AG09319 (cell line): ENCODE results near the gene ABCC1.

Experiments
- DNase-seq: peaks from one replicate; pipeline ENCODE4 v3.0.0-alpha.2; 2010; ENCODE audit warnings: low read depth; ENCODE audit errors: extremely low read depth
- TF ChIP-seq, protein P1 (sequence below): IDR thresholded peaks from 2 replicates; pipeline ENCODE4 v1.5.1; 2011; ENCODE audit warnings: low read depth, mild to moderate bottlenecking, inconsistent platforms, low read length, moderate library complexity

Gene ABCC1

GRCh38 chr16:16042076-16042475 is 92.7 kb downstream of the ABCC1 start:
- TF ChIP-seq, protein P1, sequence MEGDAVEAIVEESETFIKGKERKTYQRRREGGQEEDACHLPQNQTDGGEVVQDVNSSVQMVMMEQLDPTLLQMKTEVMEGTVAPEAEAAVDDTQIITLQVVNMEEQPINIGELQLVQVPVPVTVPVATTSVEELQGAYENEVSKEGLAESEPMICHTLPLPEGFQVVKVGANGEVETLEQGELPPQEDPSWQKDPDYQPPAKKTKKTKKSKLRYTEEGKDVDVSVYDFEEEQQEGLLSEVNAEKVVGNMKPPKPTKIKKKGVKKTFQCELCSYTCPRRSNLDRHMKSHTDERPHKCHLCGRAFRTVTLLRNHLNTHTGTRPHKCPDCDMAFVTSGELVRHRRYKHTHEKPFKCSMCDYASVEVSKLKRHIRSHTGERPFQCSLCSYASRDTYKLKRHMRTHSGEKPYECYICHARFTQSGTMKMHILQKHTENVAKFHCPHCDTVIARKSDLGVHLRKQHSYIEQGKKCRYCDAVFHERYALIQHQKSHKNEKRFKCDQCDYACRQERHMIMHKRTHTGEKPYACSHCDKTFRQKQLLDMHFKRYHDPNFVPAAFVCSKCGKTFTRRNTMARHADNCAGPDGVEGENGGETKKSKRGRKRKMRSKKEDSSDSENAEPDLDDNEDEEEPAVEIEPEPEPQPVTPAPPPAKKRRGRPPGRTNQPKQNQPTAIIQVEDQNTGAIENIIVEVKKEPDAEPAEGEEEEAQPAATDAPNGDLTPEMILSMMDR = no peak
- DNase-seq = peak; percentile 80

DNA sequence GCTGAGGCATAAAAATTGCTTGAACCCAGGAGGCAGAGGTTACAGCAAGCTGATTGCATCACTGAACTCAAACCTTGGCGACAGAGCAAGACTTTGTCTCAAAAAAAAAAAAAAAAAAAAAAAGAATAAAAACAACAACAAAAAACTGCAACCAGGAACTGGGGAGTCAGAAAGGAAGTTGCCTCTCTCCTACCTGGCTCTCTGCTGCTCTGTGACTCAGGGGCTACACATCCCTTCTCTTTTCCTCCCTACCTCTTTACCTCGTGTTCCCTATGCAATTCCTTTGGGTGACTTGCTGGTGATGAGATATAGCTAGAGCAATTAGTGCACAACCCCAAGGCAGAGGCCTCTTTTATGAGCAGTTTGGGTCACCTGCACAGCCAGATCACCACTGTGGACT is 95.9 kb downstream of the ABCC1 start:
- no peak for DNase-seq

GRCh38 chr16:16045879-16046278 is 96.5 kb downstream of the ABCC1 start:
- no peak for DNase-seq
- TF ChIP-seq, protein P1 = no peak

More for the DNA sequence above, 95.9 kb downstream of the ABCC1 start:
- TF ChIP-seq, protein P1 = no peak

GRCh38 chr16:16047761-16048160 is 98.3 kb downstream of the ABCC1 start:
- DNase-seq = no peak
- TF ChIP-seq, protein P1 = no peak

- DNase-seq = no peak
- TF ChIP-seq, protein P1 = no peak
These were observed 99.6 kb downstream of the ABCC1 start for GRCh38 chr16:16048904-16049582.

DNA sequence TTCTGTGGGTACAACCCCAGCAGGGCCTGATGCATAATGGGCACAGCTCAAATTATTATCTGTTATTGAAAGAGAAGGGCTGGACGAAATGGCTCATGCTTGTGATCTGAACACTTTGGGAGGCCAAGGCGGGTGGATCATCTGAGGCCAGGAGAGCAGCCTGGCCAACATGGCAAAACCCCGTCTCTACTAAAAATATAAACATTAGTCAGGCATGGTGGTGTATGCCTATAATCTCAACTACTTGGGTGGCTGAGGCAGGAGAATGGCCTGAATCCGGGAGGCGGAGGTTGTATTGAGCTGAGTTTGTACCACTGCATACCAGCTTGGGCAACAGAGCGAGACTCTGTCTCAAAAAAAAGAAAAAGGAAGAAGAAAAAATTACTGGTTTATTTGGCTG is 100.7 kb downstream of the ABCC1 start:
- TF ChIP-seq, protein P1 = no peak
- no peak for DNase-seq

DNA sequence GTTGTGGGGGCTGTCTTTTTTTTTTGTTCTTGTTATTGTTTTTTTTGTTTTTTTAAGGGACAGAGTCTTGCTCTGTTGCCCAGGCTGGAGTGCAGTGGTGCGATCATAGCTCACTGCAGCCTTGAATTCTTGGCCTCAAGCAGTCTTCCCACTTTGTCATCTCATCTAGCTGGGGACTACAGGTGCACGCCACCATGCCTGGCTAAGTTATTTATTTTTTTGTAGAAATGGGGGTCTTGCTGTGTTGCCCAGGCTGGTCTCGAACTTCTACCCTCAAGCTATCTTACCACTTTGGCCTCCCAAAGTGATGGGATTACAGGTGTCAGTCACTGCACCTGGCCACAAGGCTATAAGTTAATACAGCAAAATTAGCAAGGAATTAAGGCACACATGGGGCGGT is 101.7 kb downstream of the ABCC1 start:
- TF ChIP-seq, protein P1 = no peak
- DNase-seq = no peak
